PC-3 (cell line): Measurements from ENCODE around the gene GREB1L. TPM values are rescaled to one million over a fixed set of nuclear protein-coding genes. Genes with fewer than 3 reads are reported as not detected.

Source experiments
- ATAC-seq: fragments of 200-7000 bp; cut with Tn5 transposase; 2 replicates; pipeline ENCODE4 v1.9.1; 2020; ENCODE audit warnings: mild to moderate bottlenecking, moderate library complexity
- BruUV-seq: library from RNA; stranded (reverse); fragments of 400-500 nt; replicated peaks from 2 replicates; lab custom pipeline; 2021; lab: Mats Ljungman, UMichigan
- CTCF ChIA-PET: fragments of 300-600 bp; sonication (Branson Sonifier 250); formaldehyde crosslinking; loops from one replicate; lab custom pipeline; 2022; ENCODE audit warnings: antibody characterized with exemption; lab: Charles Lee
- POLR2A ChIA-PET: fragments of 300-600 bp; sonication (Branson Sonifier 250); formaldehyde crosslinking; loops from one replicate; lab custom pipeline; 2022; ENCODE audit warnings: antibody characterized with exemption; ENCODE audit not compliant: unreplicated experiment; lab: Charles Lee
- DNase-seq: peaks from one replicate; pipeline ENCODE4 v3.0.0-alpha.2; 2015
- H2AFZ ChIP-seq: fragments of 300-600 bp; sonication (generic); 2 replicates; pipeline ENCODE4 v1.6.0; 2016; ENCODE audit warnings: antibody characterized with exemption, low read length
- H3F3A ChIP-seq: fragments of 300-600 bp; sonication (generic); one replicate; pipeline ENCODE4 v1.6.0; 2017; ENCODE audit warnings: antibody characterized with exemption, low read length, control low read depth, mild to moderate bottlenecking; ENCODE audit not compliant: unreplicated experiment
- H3K27ac ChIP-seq: fragments of 300-600 bp; sonication (generic); 2 replicates; pipeline ENCODE4 v1.5.1; 2016; ENCODE audit warnings: mild to moderate bottlenecking, low read length
- H3K27me3 ChIP-seq: fragments of 300-600 bp; sonication (generic); 2 replicates; pipeline ENCODE4 v1.6.1; 2016; ENCODE audit warnings: low read length, mixed read lengths
- H3K36me3 ChIP-seq: fragments of 300-600 bp; sonication (generic); 2 replicates; pipeline ENCODE4 v1.6.1; 2016; ENCODE audit warnings: low read depth, mixed run types, low read length, mixed read lengths
- H3K4me1 ChIP-seq: fragments of 300-600 bp; sonication (generic); 2 replicates; pipeline ENCODE4 v1.5.1; 2016; ENCODE audit warnings: low read length; ENCODE audit not compliant: insufficient read depth
- H3K4me2 ChIP-seq: fragments of 300-600 bp; sonication (generic); 2 replicates; pipeline ENCODE4 v1.6.0; 2016; ENCODE audit warnings: low read length
- H3K4me3 ChIP-seq: fragments of 300-600 bp; sonication (generic); 2 replicates; pipeline ENCODE4 v1.5.1; 2016; ENCODE audit warnings: mild to moderate bottlenecking, low read length, mixed read lengths
- H3K79me2 ChIP-seq: fragments of 300-600 bp; sonication (generic); 2 replicates; pipeline ENCODE4 v1.6.1; 2017; ENCODE audit warnings: low read length, mixed read lengths
- H3K9ac ChIP-seq: fragments of 300-600 bp; sonication (generic); 2 replicates; pipeline ENCODE4 v1.6.0; 2016; ENCODE audit warnings: mild to moderate bottlenecking, low read length
- H3K9me2 ChIP-seq: fragments of 300-600 bp; sonication (generic); replicated peaks from 2 replicates; pipeline ENCODE4 v1.6.1; 2016; ENCODE audit warnings: mixed run types, low read length, mixed read lengths
- H3K9me3 ChIP-seq: fragments of 300-600 bp; sonication (generic); 2 replicates; pipeline ENCODE4 v1.6.1; 2016; ENCODE audit warnings: low read length, mixed read lengths
- H4K20me1 ChIP-seq: fragments of 300-600 bp; sonication (generic); 2 replicates; pipeline ENCODE4 v1.6.1; 2016; ENCODE audit warnings: low read length, mixed read lengths
- EZH2 ChIP-seq: fragments of 300-600 bp; sonication (generic); IDR thresholded peaks from one replicate; pipeline ENCODE4 v1.6.1; 2017; ENCODE audit warnings: antibody characterized with exemption, mild to moderate bottlenecking, low read length; ENCODE audit not compliant: unreplicated experiment
- EZH2phosphoT487 ChIP-seq: fragments of 300-600 bp; sonication (generic); IDR thresholded peaks from 2 replicates; pipeline ENCODE4 v1.6.1; 2018; ENCODE audit warnings: mild to moderate bottlenecking, antibody characterized with exemption, low read length, borderline replicate concordance
- intact Hi-C: fragments of 100-400 bp; cut with micrococcal nuclease; formaldehyde crosslinking; loops from 2 replicates; pipeline ENCODE4 v1.9.0; 2023
- total RNA-seq: library from RNA; depleted of rRNA; stranded (reverse); fragments of >200 nt; gene quantifications from 2 replicates; pipeline ENCODE4 v1.2.3, GENCODE V29; 2014
- TF ChIP-seq, protein P1 (sequence below): fragments of 300-600 bp; sonication (generic); conservative IDR thresholded peaks from 2 replicates; pipeline ENCODE4 v1.5.1; 2017; ENCODE audit warnings: antibody characterized with exemption, low read depth, mild to moderate bottlenecking, low read length

GREB1L gene
- total RNA-seq, 1 experiment from 2014 or later = 10.3 TPM

DNA sequence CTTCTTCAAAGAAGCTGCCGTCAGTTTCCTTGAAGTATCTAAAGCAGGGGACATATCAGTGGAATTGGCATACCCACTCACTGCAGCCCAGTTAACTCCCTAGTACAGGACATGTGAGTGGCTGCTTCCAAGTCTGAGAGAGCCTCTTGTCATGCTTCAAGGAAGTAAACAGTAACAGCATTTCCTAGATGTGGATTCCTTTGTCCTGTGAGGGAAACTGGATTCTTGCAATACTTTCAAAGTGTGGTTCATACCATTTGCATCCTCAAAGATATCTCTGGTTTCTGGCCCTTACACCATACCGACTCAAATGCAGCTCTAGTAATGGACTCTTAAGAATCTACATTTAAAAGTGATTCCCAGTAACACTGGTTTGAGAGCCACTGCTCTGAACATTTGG lies 271.3 kb downstream of the GREB1L start:
- no peak overlapping the region for H2AFZ ChIP-seq
- ATAC-seq = no peak
- H3K4me3 ChIP-seq = no peak overlapping the region
- DNase-seq = no peak
- H3F3A ChIP-seq = no peaks in the 10 kb centered on the region
- TF ChIP-seq, protein P1, sequence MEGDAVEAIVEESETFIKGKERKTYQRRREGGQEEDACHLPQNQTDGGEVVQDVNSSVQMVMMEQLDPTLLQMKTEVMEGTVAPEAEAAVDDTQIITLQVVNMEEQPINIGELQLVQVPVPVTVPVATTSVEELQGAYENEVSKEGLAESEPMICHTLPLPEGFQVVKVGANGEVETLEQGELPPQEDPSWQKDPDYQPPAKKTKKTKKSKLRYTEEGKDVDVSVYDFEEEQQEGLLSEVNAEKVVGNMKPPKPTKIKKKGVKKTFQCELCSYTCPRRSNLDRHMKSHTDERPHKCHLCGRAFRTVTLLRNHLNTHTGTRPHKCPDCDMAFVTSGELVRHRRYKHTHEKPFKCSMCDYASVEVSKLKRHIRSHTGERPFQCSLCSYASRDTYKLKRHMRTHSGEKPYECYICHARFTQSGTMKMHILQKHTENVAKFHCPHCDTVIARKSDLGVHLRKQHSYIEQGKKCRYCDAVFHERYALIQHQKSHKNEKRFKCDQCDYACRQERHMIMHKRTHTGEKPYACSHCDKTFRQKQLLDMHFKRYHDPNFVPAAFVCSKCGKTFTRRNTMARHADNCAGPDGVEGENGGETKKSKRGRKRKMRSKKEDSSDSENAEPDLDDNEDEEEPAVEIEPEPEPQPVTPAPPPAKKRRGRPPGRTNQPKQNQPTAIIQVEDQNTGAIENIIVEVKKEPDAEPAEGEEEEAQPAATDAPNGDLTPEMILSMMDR = no peak
- TF ChIP-seq EZH2phosphoT487 = no peak
- no peak for TF ChIP-seq EZH2
- no peaks in the 10 kb centered on the region for H4K20me1 ChIP-seq
- no TSS peak for BruUV-seq
- no peak overlapping the region for H3K9ac ChIP-seq
- no peaks in the 10 kb centered on the region for H3K9me2 ChIP-seq
- H3K36me3 ChIP-seq = peaks cover 11% of the 10 kb centered on the region; the same call in 1 of the 2 replicates
- no peak overlapping the region for H3K4me2 ChIP-seq
- H3K27me3 ChIP-seq = no peaks in the 10 kb centered on the region
- intact Hi-C loops = no loop called here
- ChIA-PET CTCF (no interaction called here), POLR2A (no interaction called here)
- H3K4me1 ChIP-seq = no peaks in the 10 kb centered on the region
- no peaks in the 10 kb centered on the region for H3K79me2 ChIP-seq
- H3K9me3 ChIP-seq = no peaks in the 10 kb centered on the region
- H3K27ac ChIP-seq = no peak overlapping the region

DNA sequence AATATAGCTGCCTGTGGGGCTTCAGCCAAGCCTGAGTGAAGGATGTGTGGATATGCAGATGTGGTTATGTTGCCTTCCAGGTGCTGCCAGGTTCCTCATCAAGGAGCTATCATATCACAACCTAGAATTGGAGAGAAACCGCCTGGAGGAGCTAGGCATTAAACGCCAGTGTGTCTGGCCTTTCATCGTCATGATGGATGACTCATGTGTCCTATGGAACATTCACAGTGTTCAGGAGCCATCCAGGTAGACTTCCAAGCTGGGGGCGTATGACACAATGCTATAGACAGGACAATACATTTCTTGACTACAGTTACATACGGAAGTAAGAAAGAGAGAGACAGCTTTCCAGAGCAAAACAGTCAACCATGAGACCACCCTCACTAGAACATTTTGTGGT lies 271.7 kb downstream of the GREB1L start:
- DNase-seq = no peak
- no peaks in the 10 kb centered on the region for H3K9me3 ChIP-seq
- no peak overlapping the region for H3K9ac ChIP-seq
- peaks cover 11% of the 10 kb centered on the region; the same call in 1 of the 2 replicates for H3K36me3 ChIP-seq
- no peak overlapping the region for H3K27ac ChIP-seq
- no peaks in the 10 kb centered on the region for H3K27me3 ChIP-seq
- TF ChIP-seq EZH2 = no peak
- TF ChIP-seq, protein P1 = no peak
- no peaks in the 10 kb centered on the region for H3K79me2 ChIP-seq
- ChIA-PET POLR2A (no interaction called here), CTCF (no interaction called here)
- ATAC-seq = no peak
- no peaks in the 10 kb centered on the region for H4K20me1 ChIP-seq
- H3K4me2 ChIP-seq = no peak overlapping the region
- no peaks in the 10 kb centered on the region for H3K9me2 ChIP-seq
- H3K4me1 ChIP-seq = no peaks in the 10 kb centered on the region
- no peaks in the 10 kb centered on the region for H3F3A ChIP-seq
- no peak overlapping the region for H3K4me3 ChIP-seq
- BruUV-seq = no TSS peak
- no peak overlapping the region for H2AFZ ChIP-seq
- intact Hi-C loops = no loop called here

DNA sequence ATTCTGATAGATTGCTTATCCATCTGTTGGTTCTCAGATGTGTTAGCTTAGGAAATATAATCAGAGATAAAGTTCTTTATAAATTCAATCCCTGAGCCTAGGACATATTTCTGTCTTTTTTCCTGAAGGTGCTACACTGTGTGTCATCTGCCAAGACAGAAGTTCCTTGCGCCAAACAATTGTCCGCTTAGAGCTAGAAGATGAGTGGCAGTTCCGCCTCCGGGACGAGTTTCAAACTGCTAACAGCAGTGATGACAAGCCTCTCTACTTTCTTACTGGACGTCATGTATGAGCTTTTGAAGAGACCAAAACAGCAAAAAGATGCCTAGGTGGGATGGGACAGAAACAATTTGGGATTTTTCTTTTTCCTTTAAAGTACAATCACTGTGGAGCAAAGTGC lies 280.5 kb downstream of the GREB1L start:
- ATAC-seq (no peak), DNase-seq (no peak)
- Histone ChIP-seq H3K27ac (no peak overlapping the region), H3K36me3 (peaks cover 12% of the 10 kb centered on the region; the same call in 1 of the 2 replicates), H2AFZ (no peak overlapping the region), H3K79me2 (no peaks in the 10 kb centered on the region), H3K4me3 (no peak overlapping the region), H3K27me3 (no peaks in the 10 kb centered on the region), H4K20me1 (no peaks in the 10 kb centered on the region), H3F3A (no peaks in the 10 kb centered on the region), H3K9me3 (no peaks in the 10 kb centered on the region), H3K9me2 (no peaks in the 10 kb centered on the region), H3K4me1 (no peaks in the 10 kb centered on the region), H3K4me2 (no peak overlapping the region), H3K9ac (no peak overlapping the region)
- TF ChIP-seq EZH2 = no peak
- TF ChIP-seq, protein P1 = no peak
- TF ChIP-seq EZH2phosphoT487 = no peak
- CTCF ChIA-PET = no interaction called here
- BruUV-seq = no TSS peak
- POLR2A ChIA-PET = interaction anchor here (0.7 kb wide), 1 partner anchor 44 kb away, joined by 6 read pairs; no protein-coding TSS in a partner anchor
- intact Hi-C loops = no loop called here
